MCF 10A (cell line): ENCODE results near the gene FRZB. TPM values are rescaled to one million over a fixed set of nuclear protein-coding genes. Genes with fewer than 3 reads are reported as not detected.

Experiments used
- BruUV-seq: library from RNA; stranded (reverse); fragments of 400-500 nt; replicated peaks from 2 replicates; lab custom pipeline; 2021; lab: Mats Ljungman, UMichigan
- CTCF ChIA-PET: fragments of 300-600 bp; sonication (Branson Sonifier 250); formaldehyde crosslinking; extraction: SDS; loops from one replicate; lab custom pipeline; 2021; ENCODE audit warnings: antibody characterized with exemption, inconsistent platforms; lab: Yijun Ruan, JAX
- POLR2A ChIA-PET: fragments of 300-600, 350-650 bp; sonication (Branson Sonifier 250); formaldehyde crosslinking; extraction: SDS; loops from one replicate; lab custom pipeline; 2020; ENCODE audit warnings: antibody characterized with exemption, inconsistent platforms; lab: Yijun Ruan, JAX
- DNase-seq: peaks from one replicate; pipeline ENCODE4 v3.0.0-alpha.2; 2018; ENCODE audit not compliant: unreplicated experiment
- H3K27ac Mint-ChIP-seq: one replicate; pipeline ENCODE4 v1.8.0; 2022; ENCODE audit warnings: mild to moderate bottlenecking, low read depth, mixed read lengths; ENCODE audit not compliant: unreplicated experiment
- H3K27me3 Mint-ChIP-seq: one replicate; pipeline ENCODE4 v1.8.0; 2022; ENCODE audit warnings: mixed read lengths; ENCODE audit not compliant: insufficient read depth, unreplicated experiment
- H3K36me3 Mint-ChIP-seq: one replicate; pipeline ENCODE4 v1.8.0; 2022; ENCODE audit warnings: mild to moderate bottlenecking, moderate library complexity, mixed read lengths; ENCODE audit not compliant: insufficient read depth, unreplicated experiment
- H3K4me1 Mint-ChIP-seq: one replicate; pipeline ENCODE4 v1.8.0; 2022; ENCODE audit warnings: mixed read lengths; ENCODE audit not compliant: insufficient read depth, unreplicated experiment
- H3K4me3 Mint-ChIP-seq: one replicate; pipeline ENCODE4 v1.8.0; 2022; ENCODE audit warnings: mild to moderate bottlenecking, moderate library complexity, mixed read lengths; ENCODE audit not compliant: unreplicated experiment
- H3K9me3 Mint-ChIP-seq: one replicate; pipeline ENCODE4 v1.8.0; 2022; ENCODE audit warnings: mixed read lengths; ENCODE audit not compliant: unreplicated experiment
- CTCF ChIP-seq: fragments of 200-600 bp; IDR thresholded peaks from one replicate; pipeline ENCODE4 v1.8.0; 2022; ENCODE audit warnings: antibody characterized with exemption, mild to moderate bottlenecking; ENCODE audit not compliant: unreplicated experiment
- intact Hi-C: fragments of 100-400 bp; cut with micrococcal nuclease; formaldehyde crosslinking; loops from 2 replicates; pipeline ENCODE4 v1.14.1; 2022
- total RNA-seq: library from RNA; stranded (reverse); gene quantifications from 2 replicates; pipeline ENCODE4 v1.2.3, GENCODE V29; 2022

Gene FRZB
- total RNA-seq, 1 experiment from 2014 or later = 0.09 TPM

DNA sequence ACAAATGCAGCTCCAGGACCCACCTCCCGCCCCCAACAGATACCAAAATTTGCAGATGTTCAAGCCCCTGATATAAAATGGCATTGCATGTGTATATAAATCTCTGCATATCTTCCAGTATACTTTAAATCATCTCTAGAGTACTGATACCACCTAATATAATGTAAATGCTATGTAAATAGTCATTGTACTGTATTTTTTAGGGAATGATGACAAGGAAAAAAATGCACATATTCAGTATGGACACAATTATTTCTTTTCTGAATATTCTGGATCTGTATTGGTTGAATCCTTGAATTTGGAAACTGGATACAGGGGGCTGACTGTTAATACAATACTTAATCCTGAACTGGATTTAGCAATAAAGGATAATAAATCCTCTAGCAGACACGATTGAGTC lies 67.7 kb downstream of the FRZB start:
- no peaks in the 10 kb centered on the region for H3K9me3 Mint-ChIP-seq
- BruUV-seq = no TSS peak
- no peak overlapping the region for H3K27ac Mint-ChIP-seq
- intact Hi-C loops = no loop called here
- ChIA-PET CTCF (no interaction called here), POLR2A (no interaction called here)
- H3K27me3 Mint-ChIP-seq = peaks cover 15% of the 10 kb centered on the region
- TF ChIP-seq CTCF = no peak
- DNase-seq = no peak
- no peaks in the 10 kb centered on the region for H3K4me1 Mint-ChIP-seq
- no peak overlapping the region for H3K4me3 Mint-ChIP-seq
- H3K36me3 Mint-ChIP-seq = no peaks in the 10 kb centered on the region

DNA sequence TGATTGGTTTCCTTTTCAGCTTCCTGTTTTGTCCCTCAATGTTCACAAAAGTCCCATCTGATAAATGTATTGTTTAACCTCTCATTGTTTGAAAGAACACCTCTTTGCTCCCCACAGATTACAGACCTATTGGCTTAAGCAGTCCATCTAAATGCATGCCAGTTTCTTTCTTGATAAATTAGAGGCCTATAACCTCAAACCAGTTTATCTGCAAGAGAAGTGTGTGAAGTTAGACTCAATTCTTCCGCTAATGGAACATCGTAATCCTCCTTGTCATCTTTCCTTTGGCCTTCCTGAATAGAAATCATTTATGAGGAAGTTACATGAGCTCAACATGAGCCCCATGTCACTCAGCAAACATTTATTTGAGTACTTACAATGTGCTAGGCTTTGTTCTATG lies 74.0 kb downstream of the FRZB start:
- POLR2A ChIA-PET = interaction anchor here (1.1 kb wide), 1 partner anchor 41 kb away, joined by 3 read pairs; no protein-coding TSS in a partner anchor

GRCh38 chr2:182784777-182785176 lies 81.7 kb downstream of the FRZB start:
- ChIA-PET POLR2A (interaction anchor here (1.0 kb wide), 1 partner anchor 196 kb away, joined by 3 read pairs; no protein-coding TSS in a partner anchor), CTCF (interaction anchor here (0.6 to 3.3 kb wide), 24 partner anchors 10 to 1479 kb away, joined by 3 to 26 read pairs (median 4); no protein-coding TSS in a partner anchor)
- peak; percentile 34 for DNase-seq
- peaks cover 32% of the 10 kb centered on the region for H3K36me3 Mint-ChIP-seq
- no peak overlapping the region for H3K27ac Mint-ChIP-seq
- no TSS peak for BruUV-seq
- H3K4me3 Mint-ChIP-seq = no peak overlapping the region
- intact Hi-C loops = loop anchor here (5.0 kb wide), 1 partner anchor 198 kb away; no protein-coding TSS in a partner anchor
- H3K9me3 Mint-ChIP-seq = no peaks in the 10 kb centered on the region
- no peaks in the 10 kb centered on the region for H3K4me1 Mint-ChIP-seq
- H3K27me3 Mint-ChIP-seq = no peaks in the 10 kb centered on the region
- TF ChIP-seq CTCF = peak; percentile 49

More for the DNA sequence above, 74.0 kb downstream of the FRZB start:
- Mint-ChIP-seq H3K9me3 (no peaks in the 10 kb centered on the region), H3K27me3 (no peaks in the 10 kb centered on the region), H3K4me1 (no peaks in the 10 kb centered on the region), H3K4me3 (no peak overlapping the region), H3K36me3 (peaks cover 9% of the 10 kb centered on the region), H3K27ac (peak overlapping the region; percentile 16)
- CTCF ChIA-PET = interaction anchor here (0.6 to 1.7 kb wide), 2 partner anchors 13 to 29 kb away, joined by 3 to 6 read pairs; no protein-coding TSS in a partner anchor
- intact Hi-C loops = no loop called here
- no TSS peak for BruUV-seq
- DNase-seq = no peak
- TF ChIP-seq CTCF = no peak

DNA sequence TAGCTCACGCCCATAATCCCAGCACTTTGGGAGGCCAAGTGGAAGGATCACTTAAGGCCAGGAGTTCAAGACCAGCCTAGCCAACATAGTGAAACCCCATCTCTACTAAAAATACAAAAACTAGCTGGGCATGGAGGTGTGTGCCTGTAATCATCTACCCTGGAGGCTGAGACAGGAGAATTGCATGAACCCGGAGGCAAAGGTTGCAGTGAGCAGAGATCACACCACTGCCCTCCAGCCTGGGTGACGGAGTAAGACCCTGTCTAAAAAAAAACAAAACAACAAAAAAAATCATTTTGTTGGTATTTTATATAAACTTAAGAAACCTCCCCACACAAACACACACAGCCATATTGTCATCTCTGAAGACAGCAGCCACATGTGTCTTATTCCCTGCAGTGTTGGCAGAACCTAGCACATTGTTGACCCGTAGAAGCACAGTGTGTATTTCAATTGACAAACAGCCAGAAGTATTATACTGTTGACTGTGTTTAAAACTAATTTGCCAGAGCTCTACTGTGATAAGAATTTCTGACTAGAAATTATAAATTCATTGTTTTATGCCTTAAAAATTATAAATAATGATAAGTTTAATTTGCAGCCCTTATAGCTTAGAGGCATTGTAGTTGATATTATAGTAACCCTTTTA lies 82.3 kb downstream of the FRZB start:
- H3K4me1 Mint-ChIP-seq = no peaks in the 10 kb centered on the region
- peaks cover 32% of the 10 kb centered on the region for H3K36me3 Mint-ChIP-seq
- no peak for DNase-seq
- intact Hi-C loops = no loop called here
- H3K4me3 Mint-ChIP-seq = no peak overlapping the region
- POLR2A ChIA-PET = interaction anchor here (1.0 kb wide), 1 partner anchor 197 kb away, joined by 3 read pairs; no protein-coding TSS in a partner anchor
- H3K27ac Mint-ChIP-seq = no peak overlapping the region
- no peaks in the 10 kb centered on the region for H3K9me3 Mint-ChIP-seq
- H3K27me3 Mint-ChIP-seq = no peaks in the 10 kb centered on the region
- CTCF ChIA-PET = interaction anchor here (0.6 to 3.3 kb wide), 23 partner anchors 10 to 1644 kb away, joined by 3 to 26 read pairs (median 4); no protein-coding TSS in a partner anchor
- no TSS peak for BruUV-seq
- TF ChIP-seq CTCF = no peak
